SJSA1 (cell line): ENCODE results near the gene CAMK2A. TPM values are rescaled to one million over a fixed set of nuclear protein-coding genes. Genes with fewer than 3 reads are reported as not detected.

Source experiments
- DNase-seq, 2 experiments: peaks; one replicate each; pipeline ENCODE4 v3.0.0-alpha.2; 2015 to 2020; ENCODE audit warnings: low spot score in 2 of 2, low read depth in 1 of 2
- H3K27ac ChIP-seq: fragments of 250-450 bp; sonication (Bioruptor Pico); 2 replicates; pipeline ENCODE4 v1.5.1; 2020; ENCODE audit warnings: mild to moderate bottlenecking, moderate library complexity
- H3K27me3 ChIP-seq: fragments of 250-450 bp; sonication (Bioruptor Pico); replicated peaks from 2 replicates; pipeline ENCODE4 v1.5.1; 2020; ENCODE audit warnings: mild to moderate bottlenecking, moderate library complexity
- H3K36me3 ChIP-seq: fragments of 250-450 bp; sonication (Bioruptor Pico); 2 replicates; pipeline ENCODE4 v1.5.1; 2020; ENCODE audit warnings: mild to moderate bottlenecking
- H3K4me1 ChIP-seq: fragments of 250-450 bp; sonication (Bioruptor Pico); replicated peaks from 2 replicates; pipeline ENCODE4 v1.6.1; 2021; ENCODE audit warnings: mild to moderate bottlenecking
- H3K4me3 ChIP-seq: fragments of 250-450 bp; sonication (Bioruptor Pico); 2 replicates; pipeline ENCODE4 v1.5.1; 2020; ENCODE audit warnings: mild to moderate bottlenecking
- H3K9me3 ChIP-seq: fragments of 250-450 bp; sonication (Bioruptor Pico); replicated peaks from 2 replicates; pipeline ENCODE4 v1.5.1; 2020; ENCODE audit warnings: mild to moderate bottlenecking
- total RNA-seq: library from RNA; depleted of rRNA; stranded (reverse); fragments of >200 nt; shearing (Covaris generic); gene quantifications from 2 replicates; pipeline ENCODE4 v1.2.3, GENCODE V29; 2014

Gene CAMK2A
- total RNA-seq, 1 experiment from 2014 or later = not detected

- Histone ChIP-seq H3K27me3 (no peaks in the 10 kb centered on the region), H3K27ac (no peak overlapping the region), H3K4me1 (peaks cover 21% of the 10 kb centered on the region), H3K4me3 (no peak overlapping the region), H3K9me3 (no peaks in the 10 kb centered on the region), H3K36me3 (0 out of 2 replicates have a peak, but pooled peaks cover under 1% of the 10 kb centered on the region)
- no peak for DNase-seq
Measured at GRCh38 chr5:150214289-150214688, 75.3 kb downstream of the CAMK2A start.

- no peaks in the 10 kb centered on the region for H3K27me3 ChIP-seq
- H3K4me1 ChIP-seq = peaks cover 29% of the 10 kb centered on the region
- DNase-seq = no peak
- no peaks in the 10 kb centered on the region for H3K9me3 ChIP-seq
- H3K4me3 ChIP-seq = no peak overlapping the region
- 0 out of 2 replicates have a peak, but pooled peaks cover 4% of the 10 kb centered on the region for H3K36me3 ChIP-seq
- no peak overlapping the region for H3K27ac ChIP-seq
Measured at GRCh38 chr5:150213530-150213929, 76.0 kb downstream of the CAMK2A start.

GRCh38 chr5:150211156-150212030 is 78.2 kb downstream of the CAMK2A start:
- Histone ChIP-seq H3K9me3 (no peaks in the 10 kb centered on the region), H3K4me1 (peaks cover 27% of the 10 kb centered on the region), H3K27me3 (no peaks in the 10 kb centered on the region), H3K4me3 (no peak overlapping the region), H3K36me3 (0 out of 2 replicates have a peak, but pooled peaks cover 4% of the 10 kb centered on the region), H3K27ac (no peak overlapping the region)
- no peak for DNase-seq

- no peak overlapping the region for H3K4me3 ChIP-seq
- no peak for DNase-seq
- no peaks in the 10 kb centered on the region for H3K9me3 ChIP-seq
- 0 out of 2 replicates have a peak, but pooled peaks cover 4% of the 10 kb centered on the region for H3K36me3 ChIP-seq
- H3K27me3 ChIP-seq = no peaks in the 10 kb centered on the region
- H3K27ac ChIP-seq = no peak overlapping the region
- peaks cover 27% of the 10 kb centered on the region for H3K4me1 ChIP-seq
Measured at GRCh38 chr5:150210644-150211043, 78.9 kb downstream of the CAMK2A start.

GRCh38 chr5:150209099-150209635 is 80.4 kb downstream of the CAMK2A start:
- 0 out of 2 replicates have a peak, but pooled peaks cover 4% of the 10 kb centered on the region for H3K36me3 ChIP-seq
- no peak overlapping the region for H3K4me3 ChIP-seq
- H3K4me1 ChIP-seq = peaks cover 24% of the 10 kb centered on the region
- H3K27ac ChIP-seq = peak overlapping the region; percentile 39; the same call in 1 of the 2 replicates
- DNase-seq = no peak
- H3K27me3 ChIP-seq = no peaks in the 10 kb centered on the region
- H3K9me3 ChIP-seq = no peaks in the 10 kb centered on the region

GRCh38 chr5:150208187-150209098 is 81.1 kb downstream of the CAMK2A start:
- Histone ChIP-seq H3K27me3 (no peaks in the 10 kb centered on the region), H3K27ac (peak overlapping the region; percentile 39), H3K9me3 (no peaks in the 10 kb centered on the region), H3K4me3 (no peak overlapping the region), H3K4me1 (peaks cover 24% of the 10 kb centered on the region), H3K36me3 (0 out of 2 replicates have a peak, but pooled peaks cover 4% of the 10 kb centered on the region)
- DNase-seq = peak in 1 of 2 experiments; percentile 46

- H3K4me1 ChIP-seq = peaks cover 24% of the 10 kb centered on the region
Measured at GRCh38 chr5:150206779-150207115, 82.8 kb downstream of the CAMK2A start.

GRCh38 chr5:150206098-150206778 is 83.3 kb downstream of the CAMK2A start:
- Histone ChIP-seq H3K36me3 (0 out of 2 replicates have a peak, but pooled peaks cover 4% of the 10 kb centered on the region), H3K4me1 (peaks cover 24% of the 10 kb centered on the region), H3K4me3 (no peak overlapping the region), H3K9me3 (no peaks in the 10 kb centered on the region), H3K27me3 (no peaks in the 10 kb centered on the region), H3K27ac (no peak overlapping the region)
- DNase-seq = no peak

More at GRCh38 chr5:150206779-150207115, 82.8 kb downstream of the CAMK2A start:
- no peaks in the 10 kb centered on the region for H3K9me3 ChIP-seq
- no peak overlapping the region for H3K27ac ChIP-seq
- H3K36me3 ChIP-seq = 0 out of 2 replicates have a peak, but pooled peaks cover 4% of the 10 kb centered on the region
- DNase-seq = no peak
- no peaks in the 10 kb centered on the region for H3K27me3 ChIP-seq
- H3K4me3 ChIP-seq = no peak overlapping the region

- Histone ChIP-seq H3K4me3 (no peak overlapping the region), H3K36me3 (0 out of 2 replicates have a peak, but pooled peaks cover 4% of the 10 kb centered on the region), H3K27ac (no peak overlapping the region), H3K27me3 (no peaks in the 10 kb centered on the region), H3K4me1 (peaks cover 14% of the 10 kb centered on the region), H3K9me3 (no peaks in the 10 kb centered on the region)
- no peak for DNase-seq
Measured at GRCh38 chr5:150204590-150204960, 85.0 kb downstream of the CAMK2A start.

GRCh38 chr5:150203832-150204589 is 85.6 kb downstream of the CAMK2A start:
- Histone ChIP-seq H3K4me3 (no peak overlapping the region), H3K36me3 (no peaks in the 10 kb centered on the region), H3K9me3 (no peaks in the 10 kb centered on the region), H3K27me3 (no peaks in the 10 kb centered on the region), H3K27ac (no peak overlapping the region), H3K4me1 (peaks cover 9% of the 10 kb centered on the region)
- no peak for DNase-seq

GRCh38 chr5:150202501-150202900 is 87.1 kb downstream of the CAMK2A start:
- DNase-seq = no peak
- Histone ChIP-seq H3K27me3 (no peaks in the 10 kb centered on the region), H3K4me1 (no peaks in the 10 kb centered on the region), H3K36me3 (no peaks in the 10 kb centered on the region), H3K9me3 (no peaks in the 10 kb centered on the region), H3K4me3 (no peak overlapping the region), H3K27ac (no peak overlapping the region)

- no peaks in the 10 kb centered on the region for H3K4me1 ChIP-seq
- no peak overlapping the region for H3K4me3 ChIP-seq
- no peaks in the 10 kb centered on the region for H3K36me3 ChIP-seq
- no peak for DNase-seq
- no peaks in the 10 kb centered on the region for H3K9me3 ChIP-seq
- no peaks in the 10 kb centered on the region for H3K27me3 ChIP-seq
- H3K27ac ChIP-seq = no peak overlapping the region
Measured at GRCh38 chr5:150197476-150197875, 92.1 kb downstream of the CAMK2A start.
